ENCODE data around the gene PRMT7. TPM values are rescaled to one million over a fixed set of nuclear protein-coding genes. Genes with fewer than 3 reads are reported as not detected.

PRMT7 gene
- polyA plus RNA-seq, 1 donor from 2014 or later = 203 TPM

DNA sequence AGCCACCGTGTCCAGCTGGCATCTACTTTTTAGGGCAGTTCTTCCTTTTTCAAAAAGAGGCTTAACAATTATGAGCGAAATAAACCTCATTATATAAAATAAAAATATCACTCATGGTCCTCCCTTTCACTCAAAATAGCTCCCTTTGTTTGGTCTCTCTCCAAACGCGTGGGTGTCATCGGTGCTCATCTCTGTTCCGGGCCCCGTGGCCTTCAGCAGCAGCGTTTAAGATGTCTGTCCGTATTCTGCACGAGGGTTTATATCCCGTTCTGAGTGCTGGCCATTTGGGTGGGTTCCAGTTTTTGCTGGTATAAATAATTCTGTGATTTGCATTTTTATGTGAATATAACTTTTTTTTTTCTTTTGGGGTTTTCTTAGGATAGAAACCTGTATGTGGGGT is 33.4 kb downstream of the PRMT7 start:
- H3K79me2 ChIP-seq (replicated peaks; ENCODE audit: insufficient read depth, low read length) = no peaks in the 10 kb centered on the region
- no peaks in the 10 kb centered on the region for H3F3A ChIP-seq (ENCODE audit: insufficient read depth, low read length, poor library complexity, severe bottlenecking)
- H3K9me2 ChIP-seq (ENCODE audit: insufficient read depth, low read length) = no peaks in the 10 kb centered on the region
- H3K4me3 ChIP-seq (ENCODE audit: low read length) = no peak overlapping the region
- H3K9ac ChIP-seq (ENCODE audit: low read length) = no peak overlapping the region
- H4K20me1 ChIP-seq (ENCODE audit: insufficient read depth) = no peaks in the 10 kb centered on the region
- no peaks in the 10 kb centered on the region for H3K27me3 ChIP-seq (ENCODE audit: insufficient read depth, low read depth, low read length)
- H2AFZ ChIP-seq (ENCODE audit: low read depth, low read length) = no peak overlapping the region
- H3K9me3 ChIP-seq (ENCODE audit: low read length) = no peaks in the 10 kb centered on the region
- no peak overlapping the region for H3K27ac ChIP-seq (ENCODE audit: low read length)
- H3K4me2 ChIP-seq (ENCODE audit: low read length) = no peak overlapping the region
- TF ChIP-seq MXI1 (conservative IDR thresholded peaks at IDR 0.05; ENCODE audit: poor library complexity, severe bottlenecking) (no peak), EZH2 (IDR thresholded peaks at IDR 0.05; ENCODE audit: borderline replicate concordance, insufficient read depth, low read length, poor library complexity, severe bottlenecking) (no peak), POLR2AphosphoS5 (IDR thresholded peaks at IDR 0.05) (no peak), TAF1 (IDR thresholded peaks at IDR 0.05; ENCODE audit: low read depth) (no peak), EP300 (conservative IDR thresholded peaks at IDR 0.05; ENCODE audit: poor library complexity, severe bottlenecking) (no peak), SMC3 (conservative IDR thresholded peaks at IDR 0.05; ENCODE audit: poor library complexity) (no peak), RAD21 (conservative IDR thresholded peaks at IDR 0.05) (no peak)
- TF ChIP-seq, protein P1, sequence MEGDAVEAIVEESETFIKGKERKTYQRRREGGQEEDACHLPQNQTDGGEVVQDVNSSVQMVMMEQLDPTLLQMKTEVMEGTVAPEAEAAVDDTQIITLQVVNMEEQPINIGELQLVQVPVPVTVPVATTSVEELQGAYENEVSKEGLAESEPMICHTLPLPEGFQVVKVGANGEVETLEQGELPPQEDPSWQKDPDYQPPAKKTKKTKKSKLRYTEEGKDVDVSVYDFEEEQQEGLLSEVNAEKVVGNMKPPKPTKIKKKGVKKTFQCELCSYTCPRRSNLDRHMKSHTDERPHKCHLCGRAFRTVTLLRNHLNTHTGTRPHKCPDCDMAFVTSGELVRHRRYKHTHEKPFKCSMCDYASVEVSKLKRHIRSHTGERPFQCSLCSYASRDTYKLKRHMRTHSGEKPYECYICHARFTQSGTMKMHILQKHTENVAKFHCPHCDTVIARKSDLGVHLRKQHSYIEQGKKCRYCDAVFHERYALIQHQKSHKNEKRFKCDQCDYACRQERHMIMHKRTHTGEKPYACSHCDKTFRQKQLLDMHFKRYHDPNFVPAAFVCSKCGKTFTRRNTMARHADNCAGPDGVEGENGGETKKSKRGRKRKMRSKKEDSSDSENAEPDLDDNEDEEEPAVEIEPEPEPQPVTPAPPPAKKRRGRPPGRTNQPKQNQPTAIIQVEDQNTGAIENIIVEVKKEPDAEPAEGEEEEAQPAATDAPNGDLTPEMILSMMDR (IDR thresholded peaks at IDR 0.05; ENCODE audit: poor library complexity, severe bottlenecking) = no peak
- TF ChIP-seq, protein P2, sequence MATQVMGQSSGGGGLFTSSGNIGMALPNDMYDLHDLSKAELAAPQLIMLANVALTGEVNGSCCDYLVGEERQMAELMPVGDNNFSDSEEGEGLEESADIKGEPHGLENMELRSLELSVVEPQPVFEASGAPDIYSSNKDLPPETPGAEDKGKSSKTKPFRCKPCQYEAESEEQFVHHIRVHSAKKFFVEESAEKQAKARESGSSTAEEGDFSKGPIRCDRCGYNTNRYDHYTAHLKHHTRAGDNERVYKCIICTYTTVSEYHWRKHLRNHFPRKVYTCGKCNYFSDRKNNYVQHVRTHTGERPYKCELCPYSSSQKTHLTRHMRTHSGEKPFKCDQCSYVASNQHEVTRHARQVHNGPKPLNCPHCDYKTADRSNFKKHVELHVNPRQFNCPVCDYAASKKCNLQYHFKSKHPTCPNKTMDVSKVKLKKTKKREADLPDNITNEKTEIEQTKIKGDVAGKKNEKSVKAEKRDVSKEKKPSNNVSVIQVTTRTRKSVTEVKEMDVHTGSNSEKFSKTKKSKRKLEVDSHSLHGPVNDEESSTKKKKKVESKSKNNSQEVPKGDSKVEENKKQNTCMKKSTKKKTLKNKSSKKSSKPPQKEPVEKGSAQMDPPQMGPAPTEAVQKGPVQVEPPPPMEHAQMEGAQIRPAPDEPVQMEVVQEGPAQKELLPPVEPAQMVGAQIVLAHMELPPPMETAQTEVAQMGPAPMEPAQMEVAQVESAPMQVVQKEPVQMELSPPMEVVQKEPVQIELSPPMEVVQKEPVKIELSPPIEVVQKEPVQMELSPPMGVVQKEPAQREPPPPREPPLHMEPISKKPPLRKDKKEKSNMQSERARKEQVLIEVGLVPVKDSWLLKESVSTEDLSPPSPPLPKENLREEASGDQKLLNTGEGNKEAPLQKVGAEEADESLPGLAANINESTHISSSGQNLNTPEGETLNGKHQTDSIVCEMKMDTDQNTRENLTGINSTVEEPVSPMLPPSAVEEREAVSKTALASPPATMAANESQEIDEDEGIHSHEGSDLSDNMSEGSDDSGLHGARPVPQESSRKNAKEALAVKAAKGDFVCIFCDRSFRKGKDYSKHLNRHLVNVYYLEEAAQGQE (IDR thresholded peaks at IDR 0.05; ENCODE audit: borderline replicate concordance) = no peak
- no peaks in the 10 kb centered on the region for H3K36me3 ChIP-seq (ENCODE audit: insufficient read depth, low read length)

DNA sequence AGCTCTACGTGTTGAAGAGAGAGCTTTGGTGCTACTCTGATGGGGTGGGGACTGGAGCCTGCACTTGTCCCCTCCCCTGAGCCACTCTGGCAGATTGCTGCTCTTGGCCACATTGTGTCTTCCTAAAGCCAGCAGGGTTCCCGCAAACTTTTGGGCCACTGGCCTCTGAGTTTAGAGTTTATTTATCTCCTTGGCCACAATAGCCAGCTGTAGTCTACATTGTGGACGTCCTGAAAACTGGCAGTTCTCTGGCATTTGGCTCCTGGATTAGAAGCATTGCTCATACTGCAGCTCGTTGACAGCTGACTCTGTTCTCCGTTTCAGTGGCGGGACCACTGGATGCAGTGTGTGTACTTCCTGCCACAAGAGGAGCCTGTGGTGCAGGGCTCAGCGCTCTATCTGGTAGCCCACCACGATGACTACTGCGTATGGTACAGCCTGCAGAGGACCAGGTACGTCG is 34.6 kb downstream of the PRMT7 start:
- Histone ChIP-seq H3K9me2 (ENCODE audit: insufficient read depth, low read length) (no peaks in the 10 kb centered on the region), H3K4me3 (ENCODE audit: low read length) (no peak overlapping the region), H2AFZ (ENCODE audit: low read depth, low read length) (no peak overlapping the region), H3K4me2 (ENCODE audit: low read length) (no peak overlapping the region), H4K20me1 (ENCODE audit: insufficient read depth) (no peaks in the 10 kb centered on the region), H3K79me2 (replicated peaks; ENCODE audit: insufficient read depth, low read length) (no peaks in the 10 kb centered on the region), H3K36me3 (ENCODE audit: insufficient read depth, low read length) (no peaks in the 10 kb centered on the region), H3K9ac (ENCODE audit: low read length) (no peak overlapping the region), H3F3A (ENCODE audit: insufficient read depth, low read length, poor library complexity, severe bottlenecking) (no peaks in the 10 kb centered on the region), H3K27me3 (ENCODE audit: insufficient read depth, low read depth, low read length) (no peaks in the 10 kb centered on the region), H3K27ac (ENCODE audit: low read length) (no peak overlapping the region), H3K9me3 (ENCODE audit: low read length) (no peaks in the 10 kb centered on the region)
- TF ChIP-seq SMC3 (conservative IDR thresholded peaks at IDR 0.05; ENCODE audit: poor library complexity) = no peak
- TF ChIP-seq EZH2 (IDR thresholded peaks at IDR 0.05; ENCODE audit: borderline replicate concordance, insufficient read depth, low read length, poor library complexity, severe bottlenecking) = no peak
- no peak for TF ChIP-seq POLR2AphosphoS5 (IDR thresholded peaks at IDR 0.05)
- TF ChIP-seq TAF1 (IDR thresholded peaks at IDR 0.05; ENCODE audit: low read depth) = no peak
- TF ChIP-seq, protein P1 (IDR thresholded peaks at IDR 0.05; ENCODE audit: poor library complexity, severe bottlenecking) = no peak
- no peak for TF ChIP-seq EP300 (conservative IDR thresholded peaks at IDR 0.05; ENCODE audit: poor library complexity, severe bottlenecking)
- no peak for TF ChIP-seq MXI1 (conservative IDR thresholded peaks at IDR 0.05; ENCODE audit: poor library complexity, severe bottlenecking)
- TF ChIP-seq, protein P2 (IDR thresholded peaks at IDR 0.05; ENCODE audit: borderline replicate concordance) = no peak
- TF ChIP-seq RAD21 (conservative IDR thresholded peaks at IDR 0.05) = no peak
